HEK293 (cell line): ENCODE measurements around the gene DYRK2.
A peak's percentile ranks its signal among the peaks of the same experiment; 100 is the strongest.

ENCODE experiments used
- CTCF ChIA-PET: fragments of 350-600 bp; formaldehyde crosslinking; extraction: SDS; loops from one replicate; lab custom pipeline; 2021; ENCODE audit warnings: antibody characterized with exemption; lab: Yijun Ruan, JAX
- POLR2A ChIA-PET: fragments of 300-600 bp; formaldehyde crosslinking; extraction: SDS; loops from one replicate; lab custom pipeline; 2020; ENCODE audit warnings: antibody characterized with exemption, inconsistent platforms; lab: Yijun Ruan, JAX
- H3K27ac ChIP-seq: fragments of 200-500 bp; sonication (Bioruptor generic); 2 replicates; pipeline ENCODE4 v1.5.1; 2014; ENCODE audit warnings: low read depth, low read length, control low read depth, inconsistent platforms; ENCODE audit errors: extremely low read depth
- H3K36me3 ChIP-seq, 2 experiments: fragments of 200-500 bp in 1 of 2; sonication (Bioruptor generic) in 1 of 2; 1 replicate in 1 of 2; 2 replicates in 1 of 2; pipeline ENCODE4 v1.5.1; 2014 to 2017; ENCODE audit warnings: inconsistent platforms in 2 of 2, low read length in 2 of 2; ENCODE audit not compliant: control insufficient read depth in 2 of 2, insufficient read depth in 1 of 2
- H3K4me1 ChIP-seq: fragments of 200-500 bp; sonication (Bioruptor generic); 2 replicates; pipeline ENCODE4 v1.5.1; 2014; ENCODE audit warnings: mild to moderate bottlenecking, low read length, inconsistent platforms; ENCODE audit not compliant: control insufficient read depth, insufficient read depth
- H3K4me3 ChIP-seq: 2 replicates; pipeline ENCODE4 v1.5.1; 2011; ENCODE audit warnings: low read depth, mild to moderate bottlenecking, control low read depth, low read length, moderate library complexity
- H3K9me3 ChIP-seq: fragments of 200-500 bp; sonication (Bioruptor generic); 2 replicates; pipeline ENCODE4 v1.5.1; 2014; ENCODE audit warnings: low read depth, low read length, inconsistent platforms; ENCODE audit not compliant: control insufficient read depth, insufficient read depth
- EGR2 ChIP-seq: fragments of 450-650 bp; formaldehyde crosslinking; IDR thresholded peaks from 2 replicates; pipeline ENCODE4 v1.5.1; 2016; ENCODE audit warnings: low read depth, missing biosample characterization, missing genetic modification characterization
- KLF16 ChIP-seq: fragments of 450-650 bp; formaldehyde crosslinking; IDR thresholded peaks from 2 replicates; pipeline ENCODE4 v1.5.1; 2017; ENCODE audit warnings: missing biosample characterization, missing genetic modification characterization
- PRDM1 ChIP-seq: fragments of 450-650 bp; formaldehyde crosslinking; IDR thresholded peaks from 2 replicates; pipeline ENCODE4; 2016; ENCODE audit warnings: missing biosample characterization, missing genetic modification characterization
- RBAK ChIP-seq: fragments of 450-650 bp; formaldehyde crosslinking; IDR thresholded peaks from 2 replicates; pipeline ENCODE4 v1.5.1; 2016; ENCODE audit warnings: missing biosample characterization, missing genetic modification characterization
- SCRT2 ChIP-seq: fragments of 450-650 bp; formaldehyde crosslinking; IDR thresholded peaks from 2 replicates; pipeline ENCODE4 v1.5.1; 2016; ENCODE audit warnings: missing biosample characterization, missing genetic modification characterization
- SP7 ChIP-seq: fragments of 450-650 bp; formaldehyde crosslinking; IDR thresholded peaks from 2 replicates; pipeline ENCODE4 v1.5.1; 2016; ENCODE audit warnings: missing biosample characterization, missing genetic modification characterization
- ZBTB48 ChIP-seq: fragments of 450-650 bp; formaldehyde crosslinking; IDR thresholded peaks from 2 replicates; pipeline ENCODE4 v1.5.1; 2016; ENCODE audit warnings: missing biosample characterization, missing genetic modification characterization
- ZBTB6 ChIP-seq: fragments of 450-650 bp; formaldehyde crosslinking; IDR thresholded peaks from 2 replicates; pipeline ENCODE4 v1.5.1; 2017; ENCODE audit warnings: missing biosample characterization, missing genetic modification characterization
- ZIC2 ChIP-seq: fragments of 450-650 bp; formaldehyde crosslinking; IDR thresholded peaks from 2 replicates; pipeline ENCODE4 v1.5.1; 2016; ENCODE audit warnings: missing biosample characterization, missing genetic modification characterization
- ZNF157 ChIP-seq: fragments of 450-650 bp; formaldehyde crosslinking; IDR thresholded peaks from 2 replicates; pipeline ENCODE4 v1.5.1; 2016; ENCODE audit warnings: missing biosample characterization, missing genetic modification characterization
- ZNF211 ChIP-seq: fragments of 450-650 bp; formaldehyde crosslinking; IDR thresholded peaks from 2 replicates; pipeline ENCODE4 v1.5.1; 2016; ENCODE audit warnings: low read depth, missing biosample characterization, missing genetic modification characterization
- ZNF341 ChIP-seq: fragments of 450-650 bp; formaldehyde crosslinking; IDR thresholded peaks from 2 replicates; pipeline ENCODE4; 2016; ENCODE audit warnings: low read depth, missing biosample characterization, missing genetic modification characterization
- ZNF501 ChIP-seq: fragments of 450-650 bp; formaldehyde crosslinking; IDR thresholded peaks from 2 replicates; pipeline ENCODE4 v1.5.1; 2016; ENCODE audit warnings: missing biosample characterization, missing genetic modification characterization
- ZNF544 ChIP-seq: fragments of 450-650 bp; formaldehyde crosslinking; IDR thresholded peaks from 2 replicates; pipeline ENCODE4 v1.5.0; 2017; ENCODE audit warnings: missing biosample characterization, missing genetic modification characterization
- ZNF600 ChIP-seq: fragments of 450-650 bp; formaldehyde crosslinking; IDR thresholded peaks from 2 replicates; pipeline ENCODE4 v1.5.1; 2016; ENCODE audit warnings: missing biosample characterization, missing genetic modification characterization
- ZNF776 ChIP-seq: fragments of 450-650 bp; formaldehyde crosslinking; IDR thresholded peaks from 2 replicates; pipeline ENCODE4 v1.5.0; 2017; ENCODE audit warnings: missing biosample characterization, missing genetic modification characterization, borderline replicate concordance
- TF ChIP-seq, protein P1 (sequence below): fragments of 450-650 bp; IDR thresholded peaks from 2 replicates; pipeline ENCODE4 v1.5.1; 2018; ENCODE audit warnings: missing biosample characterization, mild to moderate bottlenecking, missing genetic modification characterization
- TF ChIP-seq, protein P2 (sequence below): fragments of 450-650 bp; formaldehyde crosslinking; IDR thresholded peaks from 2 replicates; pipeline ENCODE4 v1.5.1; 2016; ENCODE audit warnings: missing biosample characterization, missing genetic modification characterization
- TF ChIP-seq, protein P3 (sequence below): fragments of 450-650 bp; formaldehyde crosslinking; IDR thresholded peaks from 2 replicates; pipeline ENCODE4 v1.5.1; 2016; ENCODE audit warnings: missing biosample characterization, missing genetic modification characterization
- TF ChIP-seq, protein P4 (sequence below): fragments of 450-650 bp; formaldehyde crosslinking; IDR thresholded peaks from 2 replicates; pipeline ENCODE4 v1.5.1; 2016; ENCODE audit warnings: missing biosample characterization, missing genetic modification characterization
- TF ChIP-seq, protein P5 (sequence below): fragments of 450-650 bp; formaldehyde crosslinking; IDR thresholded peaks from 2 replicates; pipeline ENCODE4 v1.5.1; 2016; ENCODE audit warnings: missing biosample characterization, missing genetic modification characterization

Gene DYRK2

GRCh38 chr12:67650388-67651131 is 2.0 kb downstream of the DYRK2 start (continued):
- TF ChIP-seq, protein P1, sequence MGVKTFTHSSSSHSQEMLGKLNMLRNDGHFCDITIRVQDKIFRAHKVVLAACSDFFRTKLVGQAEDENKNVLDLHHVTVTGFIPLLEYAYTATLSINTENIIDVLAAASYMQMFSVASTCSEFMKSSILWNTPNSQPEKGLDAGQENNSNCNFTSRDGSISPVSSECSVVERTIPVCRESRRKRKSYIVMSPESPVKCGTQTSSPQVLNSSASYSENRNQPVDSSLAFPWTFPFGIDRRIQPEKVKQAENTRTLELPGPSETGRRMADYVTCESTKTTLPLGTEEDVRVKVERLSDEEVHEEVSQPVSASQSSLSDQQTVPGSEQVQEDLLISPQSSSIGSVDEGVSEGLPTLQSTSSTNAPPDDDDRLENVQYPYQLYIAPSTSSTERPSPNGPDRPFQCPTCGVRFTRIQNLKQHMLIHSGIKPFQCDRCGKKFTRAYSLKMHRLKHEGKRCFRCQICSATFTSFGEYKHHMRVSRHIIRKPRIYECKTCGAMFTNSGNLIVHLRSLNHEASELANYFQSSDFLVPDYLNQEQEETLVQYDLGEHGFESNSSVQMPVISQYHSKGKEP, result no peak
- TF ChIP-seq, protein P2, sequence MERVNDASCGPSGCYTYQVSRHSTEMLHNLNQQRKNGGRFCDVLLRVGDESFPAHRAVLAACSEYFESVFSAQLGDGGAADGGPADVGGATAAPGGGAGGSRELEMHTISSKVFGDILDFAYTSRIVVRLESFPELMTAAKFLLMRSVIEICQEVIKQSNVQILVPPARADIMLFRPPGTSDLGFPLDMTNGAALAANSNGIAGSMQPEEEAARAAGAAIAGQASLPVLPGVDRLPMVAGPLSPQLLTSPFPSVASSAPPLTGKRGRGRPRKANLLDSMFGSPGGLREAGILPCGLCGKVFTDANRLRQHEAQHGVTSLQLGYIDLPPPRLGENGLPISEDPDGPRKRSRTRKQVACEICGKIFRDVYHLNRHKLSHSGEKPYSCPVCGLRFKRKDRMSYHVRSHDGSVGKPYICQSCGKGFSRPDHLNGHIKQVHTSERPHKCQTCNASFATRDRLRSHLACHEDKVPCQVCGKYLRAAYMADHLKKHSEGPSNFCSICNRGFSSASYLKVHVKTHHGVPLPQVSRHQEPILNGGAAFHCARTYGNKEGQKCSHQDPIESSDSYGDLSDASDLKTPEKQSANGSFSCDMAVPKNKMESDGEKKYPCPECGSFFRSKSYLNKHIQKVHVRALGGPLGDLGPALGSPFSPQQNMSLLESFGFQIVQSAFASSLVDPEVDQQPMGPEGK, result no peak
- TF ChIP-seq ZBTB6 (no peak), ZIC2 (tag by site-specific recombination) (peak; percentile 46; the same call in 1 of the 2 replicates), SP7 (tag by site-specific recombination) (no peak), ZNF341 (tag by site-specific recombination) (peak; percentile 58; the same call in 1 of the 2 replicates), ZNF600 (tag by site-specific recombination) (no peak), EGR2 (tag by site-specific recombination) (no peak), ZNF211 (no peak), PRDM1 (tag by site-specific recombination) (peak; percentile 50; the same call in 1 of the 2 replicates), SCRT2 (tag by site-specific recombination) (peak; percentile 91), RBAK (tag by site-specific recombination) (no peak), KLF16 (no peak)
- TF ChIP-seq, protein P3, sequence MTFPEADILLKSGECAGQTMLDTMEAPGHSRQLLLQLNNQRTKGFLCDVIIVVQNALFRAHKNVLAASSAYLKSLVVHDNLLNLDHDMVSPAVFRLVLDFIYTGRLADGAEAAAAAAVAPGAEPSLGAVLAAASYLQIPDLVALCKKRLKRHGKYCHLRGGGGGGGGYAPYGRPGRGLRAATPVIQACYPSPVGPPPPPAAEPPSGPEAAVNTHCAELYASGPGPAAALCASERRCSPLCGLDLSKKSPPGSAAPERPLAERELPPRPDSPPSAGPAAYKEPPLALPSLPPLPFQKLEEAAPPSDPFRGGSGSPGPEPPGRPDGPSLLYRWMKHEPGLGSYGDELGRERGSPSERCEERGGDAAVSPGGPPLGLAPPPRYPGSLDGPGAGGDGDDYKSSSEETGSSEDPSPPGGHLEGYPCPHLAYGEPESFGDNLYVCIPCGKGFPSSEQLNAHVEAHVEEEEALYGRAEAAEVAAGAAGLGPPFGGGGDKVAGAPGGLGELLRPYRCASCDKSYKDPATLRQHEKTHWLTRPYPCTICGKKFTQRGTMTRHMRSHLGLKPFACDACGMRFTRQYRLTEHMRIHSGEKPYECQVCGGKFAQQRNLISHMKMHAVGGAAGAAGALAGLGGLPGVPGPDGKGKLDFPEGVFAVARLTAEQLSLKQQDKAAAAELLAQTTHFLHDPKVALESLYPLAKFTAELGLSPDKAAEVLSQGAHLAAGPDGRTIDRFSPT, result no peak

- POLR2A ChIA-PET, result interaction anchor here (1.0 to 1.2 kb wide), 2 partner anchors 176 to 382 kb away, joined by 3 read pairs; no protein-coding TSS in a partner anchor
- Histone ChIP-seq H3K27ac (0 out of 2 replicates have a peak overlapping the region, but pooled peaks have one; percentile 11), H3K36me3 (peaks cover 0 to 37% of the 10 kb centered on the region in 2 experiments; a peak in 2 of 3 replicates), H3K9me3 (no peaks in the 10 kb centered on the region), H3K4me3 (peak overlapping the region; percentile 96), H3K4me1 (0 out of 2 replicates have a peak, but pooled peaks cover 3% of the 10 kb centered on the region)
- CTCF ChIA-PET, result no interaction called here
- peak; percentile 90 for TF ChIP-seq ZBTB48 (tag by site-specific recombination)
- TF ChIP-seq, protein P4, sequence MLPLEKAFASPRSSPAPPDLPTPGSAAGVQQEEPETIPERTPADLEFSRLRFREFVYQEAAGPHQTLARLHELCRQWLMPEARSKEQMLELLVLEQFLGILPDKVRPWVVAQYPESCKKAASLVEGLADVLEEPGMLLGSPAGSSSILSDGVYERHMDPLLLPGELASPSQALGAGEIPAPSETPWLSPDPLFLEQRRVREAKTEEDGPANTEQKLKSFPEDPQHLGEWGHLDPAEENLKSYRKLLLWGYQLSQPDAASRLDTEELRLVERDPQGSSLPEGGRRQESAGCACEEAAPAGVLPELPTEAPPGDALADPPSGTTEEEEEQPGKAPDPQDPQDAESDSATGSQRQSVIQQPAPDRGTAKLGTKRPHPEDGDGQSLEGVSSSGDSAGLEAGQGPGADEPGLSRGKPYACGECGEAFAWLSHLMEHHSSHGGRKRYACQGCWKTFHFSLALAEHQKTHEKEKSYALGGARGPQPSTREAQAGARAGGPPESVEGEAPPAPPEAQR (tag by site-specific recombination), result no peak
- no peak for TF ChIP-seq ZNF157 (tag by site-specific recombination)
- TF ChIP-seq ZNF776 (tag by site-specific recombination), result no peak
- TF ChIP-seq, protein P5, sequence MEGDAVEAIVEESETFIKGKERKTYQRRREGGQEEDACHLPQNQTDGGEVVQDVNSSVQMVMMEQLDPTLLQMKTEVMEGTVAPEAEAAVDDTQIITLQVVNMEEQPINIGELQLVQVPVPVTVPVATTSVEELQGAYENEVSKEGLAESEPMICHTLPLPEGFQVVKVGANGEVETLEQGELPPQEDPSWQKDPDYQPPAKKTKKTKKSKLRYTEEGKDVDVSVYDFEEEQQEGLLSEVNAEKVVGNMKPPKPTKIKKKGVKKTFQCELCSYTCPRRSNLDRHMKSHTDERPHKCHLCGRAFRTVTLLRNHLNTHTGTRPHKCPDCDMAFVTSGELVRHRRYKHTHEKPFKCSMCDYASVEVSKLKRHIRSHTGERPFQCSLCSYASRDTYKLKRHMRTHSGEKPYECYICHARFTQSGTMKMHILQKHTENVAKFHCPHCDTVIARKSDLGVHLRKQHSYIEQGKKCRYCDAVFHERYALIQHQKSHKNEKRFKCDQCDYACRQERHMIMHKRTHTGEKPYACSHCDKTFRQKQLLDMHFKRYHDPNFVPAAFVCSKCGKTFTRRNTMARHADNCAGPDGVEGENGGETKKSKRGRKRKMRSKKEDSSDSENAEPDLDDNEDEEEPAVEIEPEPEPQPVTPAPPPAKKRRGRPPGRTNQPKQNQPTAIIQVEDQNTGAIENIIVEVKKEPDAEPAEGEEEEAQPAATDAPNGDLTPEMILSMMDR (tag by site-specific recombination), result peak; percentile 44; the same call in 1 of the 2 replicates
- TF ChIP-seq ZNF544 (tag by site-specific recombination), result no peak
- no peak for TF ChIP-seq ZNF501 (tag by site-specific recombination)
Measured at GRCh38 chr12:67651132-67651695, 2.7 kb downstream of the DYRK2 start.
